Common myeloid progenitor, CD34-positive (primary cell): ENCODE measurements around the gene ANKRD28.

Experiments used
- CTCF ChIA-PET: fragments of 350-600 bp; sonication (Branson Sonifier 250); formaldehyde crosslinking; loops from one replicate; lab custom pipeline; 2021; ENCODE audit warnings: antibody characterized with exemption; lab: Charles Lee
- POLR2A ChIA-PET: fragments of 350-600 bp; sonication (Branson Sonifier 250); formaldehyde crosslinking; loops from one replicate; lab custom pipeline; 2021; ENCODE audit warnings: antibody characterized with exemption; lab: Charles Lee
- DNase-seq, 3 donors: peaks; one replicate each; pipeline versions ENCODE4 v3.0.0 to v3.0.0-alpha.2; 2013
- H3K27ac ChIP-seq, 2 experiments: 1 replicate in 1 of 2; 2 replicates in 1 of 2; pipeline ENCODE4 v1.7.0; 2013; ENCODE audit warnings: inconsistent platforms in 2 of 2, low read length in 2 of 2, mild to moderate bottlenecking in 2 of 2, low read depth in 1 of 2, moderate library complexity in 1 of 2; ENCODE audit not compliant: severe bottlenecking in 2 of 2, insufficient read depth in 1 of 2, poor library complexity in 1 of 2
- H3K27me3 ChIP-seq, 5 experiments: replicated peaks in 2 of 5; 1 replicate in 3 of 5; 2 replicates in 2 of 5; pipeline versions ENCODE4 v1.6.1 to v1.7.0; 2013; ENCODE audit warnings: low read length in 4 of 5, mild to moderate bottlenecking in 2 of 5, moderate library complexity in 2 of 5, inconsistent platforms in 1 of 5; ENCODE audit not compliant: insufficient read depth in 5 of 5, control insufficient read depth in 4 of 5
- H3K36me3 ChIP-seq, 4 experiments: 1 replicate in 2 of 4; 2 replicates in 2 of 4; pipeline versions ENCODE4 v1.6.1 to v1.7.0; 2013; ENCODE audit warnings: low read length in 3 of 4, control low read depth in 1 of 4, mild to moderate bottlenecking in 1 of 4; ENCODE audit not compliant: control insufficient read depth in 4 of 4, insufficient read depth in 4 of 4
- H3K4me1 ChIP-seq, 4 experiments: 1 replicate in 3 of 4; 2 replicates in 1 of 4; pipeline versions ENCODE4 v1.6.1 to v1.7.1; 2013; ENCODE audit warnings: low read length in 3 of 4, mild to moderate bottlenecking in 3 of 4, control low read depth in 1 of 4, inconsistent platforms in 1 of 4, moderate library complexity in 1 of 4; ENCODE audit not compliant: control insufficient read depth in 4 of 4, insufficient read depth in 4 of 4; ENCODE audit errors: control extremely low read depth in 1 of 4
- H3K4me3 ChIP-seq, 7 experiments: 1 replicate in 4 of 7; 2 replicates in 3 of 7; pipeline versions ENCODE4 v1.5.1 to v1.7.0; 2013; ENCODE audit warnings: mild to moderate bottlenecking in 7 of 7, low read length in 6 of 7, moderate library complexity in 6 of 7, inconsistent platforms in 2 of 7, low read depth in 2 of 7, control low read depth in 1 of 7; ENCODE audit not compliant: insufficient read depth in 4 of 7, control insufficient read depth in 1 of 7; ENCODE audit errors: extremely low read depth in 1 of 7
- H3K9me3 ChIP-seq, 5 experiments: 1 replicate in 4 of 5; 2 replicates in 1 of 5; pipeline versions ENCODE4 v1.6.1 to v1.7.1; 2013; ENCODE audit warnings: low read length in 4 of 5, mild to moderate bottlenecking in 2 of 5, inconsistent platforms in 1 of 5, low read depth in 1 of 5, moderate library complexity in 1 of 5; ENCODE audit not compliant: control insufficient read depth in 4 of 5, insufficient read depth in 2 of 5; ENCODE audit errors: control extremely low read depth in 1 of 5
- WGBS: methylation state at CpG from one replicate; pipeline ENCODE4 v1.1.5; 2013; ENCODE audit not compliant: insufficient coverage; 5-methylcytosine and 5-hydroxymethylcytosine counted together

ANKRD28 gene

GRCh38 chr3:15690748-15691147 lies 107.0 kb downstream of the ANKRD28 start:
- Histone ChIP-seq H3K27ac (no peak overlapping the region), H3K36me3 (peaks cover 43 to 98% (median 64%) of the 10 kb centered on the region in 4 experiments), H3K9me3 (no peaks in the 10 kb centered on the region), H3K4me3 (no peak overlapping the region), H3K4me1 (peaks cover 0 to 7% (median 3%) of the 10 kb centered on the region in 4 experiments), H3K27me3 (no peaks in the 10 kb centered on the region)
- CTCF ChIA-PET, result interaction anchor here (1.7 kb wide), 1 partner anchor 60 kb away, joined by 4 read pairs; no protein-coding TSS in a partner anchor
- POLR2A ChIA-PET, result no interaction called here
- 87% methylated on average over 3 of the region's 5 CpGs for WGBS
- no peak for DNase-seq

GRCh38 chr3:15690230-15690629 lies 107.5 kb downstream of the ANKRD28 start:
- no peak for DNase-seq
- Histone ChIP-seq H3K27ac (no peak overlapping the region), H3K27me3 (no peaks in the 10 kb centered on the region), H3K4me3 (no peak overlapping the region), H3K36me3 (peaks cover 40 to 96% (median 64%) of the 10 kb centered on the region in 4 experiments), H3K9me3 (no peaks in the 10 kb centered on the region), H3K4me1 (peaks cover 0 to 7% (median 3%) of the 10 kb centered on the region in 4 experiments)
- 95% methylated on average over 3 of the region's 4 CpGs for WGBS
- CTCF ChIA-PET, result interaction anchor here (1.7 kb wide), 1 partner anchor 60 kb away, joined by 4 read pairs; no protein-coding TSS in a partner anchor
- POLR2A ChIA-PET, result no interaction called here

- no peaks in the 10 kb centered on the region for H3K27me3 ChIP-seq
- no peak overlapping the region for H3K27ac ChIP-seq
- ChIA-PET CTCF (no interaction called here), POLR2A (no interaction called here)
- H3K4me1 ChIP-seq, result peaks cover 0 to 23% (median 12%) of the 10 kb centered on the region in 4 experiments
- H3K9me3 ChIP-seq, result no peaks in the 10 kb centered on the region
- no peak overlapping the region for H3K4me3 ChIP-seq
- peaks cover 25 to 94% (median 58%) of the 10 kb centered on the region in 4 experiments for H3K36me3 ChIP-seq
- DNase-seq, result no peak
- WGBS, result 80% methylated on average over 5 of the region's 7 CpGs
These were observed 111.9 kb downstream of the ANKRD28 start for GRCh38 chr3:15685927-15686326.

- no peaks in the 10 kb centered on the region for H3K27me3 ChIP-seq
These were observed 114.5 kb downstream of the ANKRD28 start for GRCh38 chr3:15683253-15683652.

GRCh38 chr3:15682561-15683185 lies 115.1 kb downstream of the ANKRD28 start:
- no peaks in the 10 kb centered on the region for H3K9me3 ChIP-seq
- no peak overlapping the region for H3K4me3 ChIP-seq
- H3K27ac ChIP-seq, result no peak overlapping the region
- H3K27me3 ChIP-seq, result no peaks in the 10 kb centered on the region
- CTCF ChIA-PET, result interaction anchor here (0.9 to 1.5 kb wide), 3 partner anchors 13 to 52 kb away, joined by 3 to 6 read pairs (median 3); no protein-coding TSS in a partner anchor
- peaks cover 19 to 89% (median 56%) of the 10 kb centered on the region in 4 experiments for H3K36me3 ChIP-seq
- DNase-seq, result no peak
- H3K4me1 ChIP-seq, result peaks cover 0 to 23% (median 12%) of the 10 kb centered on the region in 4 experiments
- no CpG with 5 or more reads among the region's 3 CpGs for WGBS
- POLR2A ChIA-PET, result no interaction called here

More at GRCh38 chr3:15683253-15683652, 114.5 kb downstream of the ANKRD28 start:
- peaks cover 18 to 89% (median 54%) of the 10 kb centered on the region in 4 experiments for H3K36me3 ChIP-seq
- DNase-seq, result no peak
- no peak overlapping the region for H3K4me3 ChIP-seq
- WGBS, result no CpG with 5 or more reads among the region's 1 CpG
- H3K9me3 ChIP-seq, result no peaks in the 10 kb centered on the region
- peaks cover 0 to 23% (median 12%) of the 10 kb centered on the region in 4 experiments for H3K4me1 ChIP-seq
- H3K27ac ChIP-seq, result no peak overlapping the region
- POLR2A ChIA-PET, result no interaction called here
- CTCF ChIA-PET, result interaction anchor here (1.5 kb wide), 1 partner anchor 52 kb away, joined by 6 read pairs; no protein-coding TSS in a partner anchor

GRCh38 chr3:15681668-15682067 lies 116.1 kb downstream of the ANKRD28 start:
- no peaks in the 10 kb centered on the region for H3K9me3 ChIP-seq
- H3K4me1 ChIP-seq, result peaks cover 0 to 23% (median 12%) of the 10 kb centered on the region in 4 experiments
- 100% methylated on average over 2 of the region's 2 CpGs for WGBS
- no peak overlapping the region for H3K27ac ChIP-seq
- POLR2A ChIA-PET, result no interaction called here
- H3K27me3 ChIP-seq, result no peaks in the 10 kb centered on the region
- DNase-seq, result no peak
- no peak overlapping the region for H3K4me3 ChIP-seq
- peaks cover 22 to 89% (median 59%) of the 10 kb centered on the region in 4 experiments for H3K36me3 ChIP-seq
- CTCF ChIA-PET, result interaction anchor here (0.9 to 1.2 kb wide), 2 partner anchors 12 to 34 kb away, joined by 3 read pairs; no protein-coding TSS in a partner anchor

GRCh38 chr3:15679306-15679705 lies 118.5 kb downstream of the ANKRD28 start:
- WGBS, result 77% methylated on average over 4 of the region's 5 CpGs
- H3K9me3 ChIP-seq, result no peaks in the 10 kb centered on the region
- H3K27ac ChIP-seq, result no peak overlapping the region
- ChIA-PET POLR2A (no interaction called here), CTCF (no interaction called here)
- no peaks in the 10 kb centered on the region for H3K27me3 ChIP-seq
- no peak for DNase-seq
- peaks cover 0 to 23% (median 10%) of the 10 kb centered on the region in 4 experiments for H3K4me1 ChIP-seq
- H3K36me3 ChIP-seq, result peaks cover 30 to 91% (median 54%) of the 10 kb centered on the region in 4 experiments
- no peak overlapping the region for H3K4me3 ChIP-seq
